ENCODE results near the gene TGFB2. TPM values are rescaled to one million over a fixed set of nuclear protein-coding genes. Genes with fewer than 3 reads are reported as not detected.

Gene TGFB2
- total RNA-seq, 4 donors from 2014 or later: 3.3 to 9.4 (median 6.8) TPM

DNA sequence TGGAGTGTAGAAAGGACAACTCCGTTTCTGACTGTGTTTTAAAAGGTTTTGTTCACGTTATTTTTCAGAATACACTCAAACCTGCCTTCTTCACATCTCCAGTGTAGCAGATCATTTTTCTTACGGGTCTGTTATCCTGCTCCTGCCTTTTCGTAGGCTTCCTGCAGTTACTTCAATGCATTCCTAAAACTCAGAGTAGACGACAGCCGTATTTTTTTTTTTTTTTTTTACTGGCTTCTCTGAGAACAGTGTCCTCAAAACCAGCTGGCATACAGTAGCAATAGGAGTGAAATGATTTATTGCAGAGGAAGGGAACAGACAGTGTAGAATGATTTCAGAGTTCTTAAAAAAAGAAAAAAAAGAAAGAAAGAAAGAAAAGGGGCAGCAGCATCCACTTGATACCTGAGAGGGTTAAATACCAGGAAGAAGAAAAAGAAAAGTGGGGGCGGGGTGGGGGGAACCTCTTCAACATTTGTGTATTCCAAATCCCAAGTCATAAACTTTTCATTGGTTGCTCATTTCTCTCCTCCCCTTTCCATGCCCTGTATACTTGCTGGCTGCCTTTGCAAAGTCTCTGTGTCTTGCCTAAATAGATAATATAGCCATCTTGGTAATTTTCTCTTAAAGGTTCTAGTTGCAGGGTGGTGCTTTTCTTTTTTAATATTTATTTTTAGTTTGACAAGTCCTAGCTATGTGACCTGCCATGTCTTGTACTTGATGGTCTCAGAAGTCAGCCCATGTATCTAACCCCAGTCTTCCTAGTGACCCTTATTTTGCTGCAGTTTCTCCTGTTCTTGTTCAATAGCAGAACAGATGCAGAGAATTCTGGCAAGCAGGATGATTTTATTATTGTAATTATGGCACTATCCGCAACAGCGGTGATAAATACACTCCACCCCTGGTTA lies 2.8 kb downstream of the TGFB2 start:
- TF ChIP-seq POLR2AphosphoS5 (IDR thresholded peaks at IDR 0.05) (no peak), EP300 (IDR thresholded peaks at IDR 0.05) (no peak), POLR2A (IDR thresholded peaks at IDR 0.05) (no peak)
- TF ChIP-seq, protein P1, sequence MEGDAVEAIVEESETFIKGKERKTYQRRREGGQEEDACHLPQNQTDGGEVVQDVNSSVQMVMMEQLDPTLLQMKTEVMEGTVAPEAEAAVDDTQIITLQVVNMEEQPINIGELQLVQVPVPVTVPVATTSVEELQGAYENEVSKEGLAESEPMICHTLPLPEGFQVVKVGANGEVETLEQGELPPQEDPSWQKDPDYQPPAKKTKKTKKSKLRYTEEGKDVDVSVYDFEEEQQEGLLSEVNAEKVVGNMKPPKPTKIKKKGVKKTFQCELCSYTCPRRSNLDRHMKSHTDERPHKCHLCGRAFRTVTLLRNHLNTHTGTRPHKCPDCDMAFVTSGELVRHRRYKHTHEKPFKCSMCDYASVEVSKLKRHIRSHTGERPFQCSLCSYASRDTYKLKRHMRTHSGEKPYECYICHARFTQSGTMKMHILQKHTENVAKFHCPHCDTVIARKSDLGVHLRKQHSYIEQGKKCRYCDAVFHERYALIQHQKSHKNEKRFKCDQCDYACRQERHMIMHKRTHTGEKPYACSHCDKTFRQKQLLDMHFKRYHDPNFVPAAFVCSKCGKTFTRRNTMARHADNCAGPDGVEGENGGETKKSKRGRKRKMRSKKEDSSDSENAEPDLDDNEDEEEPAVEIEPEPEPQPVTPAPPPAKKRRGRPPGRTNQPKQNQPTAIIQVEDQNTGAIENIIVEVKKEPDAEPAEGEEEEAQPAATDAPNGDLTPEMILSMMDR (IDR thresholded peaks at IDR 0.05): no peak
- H3K27me3 ChIP-seq: no peaks in the 10 kb centered on the region
- peak overlapping the region; percentile 55 to 77 for H3K4me3 ChIP-seq
- WGBS, 2 donors (ENCODE audit: low coverage in 1 of 2): 0 to 3% methylated on average over 9 of the region's 9 CpGs
- no peak for ATAC-seq
- H3K27ac ChIP-seq: peak overlapping the region; percentile 19 to 89 (median 84)
- no peaks in the 10 kb centered on the region for H3K36me3 ChIP-seq
- H3K4me1 ChIP-seq: peaks cover 3 to 60% (median 10%) of the 10 kb centered on the region in 3 donors
- no peaks in the 10 kb centered on the region for H3K9me3 ChIP-seq

DNA sequence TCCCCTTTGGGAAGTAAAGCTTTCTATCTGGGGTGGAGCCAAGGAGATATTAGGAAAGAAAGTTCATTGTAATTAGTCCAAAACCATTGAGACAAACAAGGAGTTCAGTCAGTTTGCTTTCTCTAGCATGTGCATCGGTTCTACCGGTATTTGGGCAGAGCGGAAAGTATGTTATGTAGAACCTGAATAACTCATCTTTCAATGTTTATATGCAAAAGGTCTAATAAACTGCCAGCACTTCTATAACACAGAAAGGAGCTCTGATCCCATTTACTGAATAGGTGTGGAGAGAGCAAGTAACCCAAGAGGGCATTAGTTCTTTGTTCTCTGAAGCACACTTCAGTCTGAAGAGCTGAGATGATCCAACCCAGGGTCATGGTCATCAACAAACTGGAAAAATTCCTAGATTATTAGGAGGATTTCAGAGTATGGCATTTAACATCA lies 3.5 kb downstream of the TGFB2 start:
- TF ChIP-seq POLR2AphosphoS5 (IDR thresholded peaks at IDR 0.05): peak; percentile 27
- TF ChIP-seq, protein P1 (IDR thresholded peaks at IDR 0.05): no peak
- Histone ChIP-seq H3K36me3 (no peaks in the 10 kb centered on the region), H3K4me3 (peak overlapping the region; percentile 10 to 77), H3K27ac (peak overlapping the region; percentile 19 to 87 (median 76)), H3K9me3 (no peaks in the 10 kb centered on the region), H3K4me1 (peaks cover 3 to 60% (median 10%) of the 10 kb centered on the region in 3 donors), H3K27me3 (no peaks in the 10 kb centered on the region)
- WGBS, 2 donors (ENCODE audit: low coverage in 1 of 2): 8 to 19% methylated on average over 3 of the region's 3 CpGs
- no peak for ATAC-seq

DNA sequence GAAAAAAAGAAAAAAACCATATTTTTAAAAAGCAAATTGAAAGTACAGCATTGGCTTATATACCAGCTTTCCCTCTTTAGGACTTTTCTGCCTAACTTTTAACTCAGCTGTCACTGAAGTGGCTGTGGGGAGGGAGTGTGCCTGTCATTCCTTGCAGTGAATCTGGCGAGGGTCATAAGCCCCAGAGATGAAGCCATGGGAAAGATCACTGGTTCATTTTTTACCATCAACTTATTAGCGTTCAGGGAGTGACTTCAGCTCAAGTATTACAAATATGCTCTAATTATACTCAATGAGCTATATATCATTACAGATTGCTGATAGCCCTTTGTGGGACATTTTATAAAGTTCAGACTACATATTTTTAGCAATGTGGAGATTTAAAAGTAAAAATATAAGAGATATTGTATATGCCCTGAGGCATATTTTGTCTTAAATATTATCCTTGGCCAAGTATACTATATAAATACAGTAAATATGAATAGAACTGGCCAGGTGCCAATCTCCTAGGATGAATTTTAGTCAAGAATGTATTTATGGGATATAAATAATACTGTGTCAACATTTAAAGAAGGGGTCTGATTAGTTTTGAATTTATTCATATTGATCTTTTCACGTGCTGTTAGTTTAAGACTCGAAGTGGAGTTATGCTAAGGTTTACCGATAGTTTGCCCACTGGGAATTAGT lies 4.4 kb downstream of the TGFB2 start:
- no peaks in the 10 kb centered on the region for H3K36me3 ChIP-seq
- ATAC-seq: no peak
- 34 to 40% methylated on average over 5 of the region's 5 CpGs for WGBS, 2 donors (ENCODE audit: low coverage in 1 of 2)
- H3K9me3 ChIP-seq: no peaks in the 10 kb centered on the region
- peaks cover 3 to 56% (median 10%) of the 10 kb centered on the region in 3 donors for H3K4me1 ChIP-seq
- TF ChIP-seq POLR2A (IDR thresholded peaks at IDR 0.05) (no peak), EP300 (IDR thresholded peaks at IDR 0.05) (no peak), POLR2AphosphoS5 (IDR thresholded peaks at IDR 0.05) (no peak)
- TF ChIP-seq, protein P1 (IDR thresholded peaks at IDR 0.05): no peak
- H3K27ac ChIP-seq: peak overlapping the region in 3 of 4 donors; percentile 74 to 87 (median 80)
- H3K4me3 ChIP-seq: peak overlapping the region in 1 of 2 donors; percentile 77
- no peaks in the 10 kb centered on the region for H3K27me3 ChIP-seq

DNA sequence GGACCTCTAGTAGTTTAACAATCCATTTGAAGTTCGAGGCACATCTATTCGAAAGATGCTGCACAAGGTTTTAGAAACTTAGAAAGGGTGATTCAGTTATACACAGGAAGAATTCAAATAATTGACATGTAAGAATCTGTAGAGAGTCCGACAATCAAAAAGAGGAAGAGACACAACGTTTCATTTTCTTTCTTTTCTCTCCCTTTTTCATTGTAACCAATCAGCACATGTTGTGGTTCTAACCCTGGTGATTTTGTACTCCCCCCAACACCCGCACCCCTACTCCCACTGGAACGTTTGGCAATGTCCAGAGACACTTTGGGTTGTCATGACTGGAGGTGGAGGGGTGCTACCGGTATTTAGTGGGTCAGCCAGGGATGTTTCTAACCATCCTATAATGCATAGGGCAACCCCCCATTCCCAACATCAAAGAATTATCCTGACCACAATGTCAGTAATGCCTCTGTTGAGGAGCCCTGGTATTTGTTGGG lies 4.9 kb downstream of the TGFB2 start:
- TF ChIP-seq EP300 (IDR thresholded peaks at IDR 0.05): no peak
- TF ChIP-seq POLR2AphosphoS5 (IDR thresholded peaks at IDR 0.05): no peak
- H3K4me1 ChIP-seq: peaks cover 3 to 52% (median 4%) of the 10 kb centered on the region in 3 donors
- no peaks in the 10 kb centered on the region for H3K36me3 ChIP-seq
- no peak for ATAC-seq
- H3K4me3 ChIP-seq: peak overlapping the region in 1 of 2 donors; percentile 77
- H3K9me3 ChIP-seq: no peaks in the 10 kb centered on the region
- no peaks in the 10 kb centered on the region for H3K27me3 ChIP-seq
- peak overlapping the region in 3 of 4 donors; percentile 74 to 87 (median 80) for H3K27ac ChIP-seq
- WGBS, 2 donors (ENCODE audit: low coverage in 1 of 2): 49 to 61% methylated on average over 7 of the region's 7 CpGs

DNA sequence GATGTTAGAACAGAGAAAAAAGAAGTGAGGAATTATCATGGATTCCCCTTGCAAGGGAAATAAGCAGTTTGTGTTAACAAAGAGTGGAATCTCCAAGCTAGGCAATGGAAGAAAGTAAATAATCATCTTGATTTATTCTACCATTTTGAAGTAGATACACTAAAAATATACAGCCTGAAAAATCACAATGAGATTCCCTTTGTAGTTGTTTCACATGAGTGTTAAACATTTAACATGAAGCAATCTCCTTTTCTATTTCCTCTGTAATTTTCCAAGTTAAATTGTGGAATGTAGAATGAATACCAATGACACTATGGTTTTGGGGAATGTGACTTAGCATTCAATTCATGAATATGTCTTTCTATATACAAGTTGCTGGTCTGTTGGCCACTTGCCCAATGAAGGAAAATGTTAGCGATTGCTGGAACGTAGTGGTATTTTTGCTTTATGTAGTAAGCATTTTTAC lies 5.7 kb downstream of the TGFB2 start:
- TF ChIP-seq, protein P1 (IDR thresholded peaks at IDR 0.05): no peak
- TF ChIP-seq EP300 (IDR thresholded peaks at IDR 0.05): no peak
- no peak for TF ChIP-seq POLR2A (IDR thresholded peaks at IDR 0.05)
- no peak for TF ChIP-seq POLR2AphosphoS5 (IDR thresholded peaks at IDR 0.05)
- H3K4me3 ChIP-seq: peak overlapping the region; percentile 10 to 35
- H3K27ac ChIP-seq: peak overlapping the region; percentile 34 to 87 (median 77)
- no peaks in the 10 kb centered on the region for H3K36me3 ChIP-seq
- peaks cover 3 to 52% (median 4%) of the 10 kb centered on the region in 3 donors for H3K4me1 ChIP-seq
- no peaks in the 10 kb centered on the region for H3K9me3 ChIP-seq
- 0 to 5% methylated on average over 2 of the region's 2 CpGs for WGBS, 2 donors (ENCODE audit: low coverage in 1 of 2)
- no peak for ATAC-seq
- no peaks in the 10 kb centered on the region for H3K27me3 ChIP-seq

All from gastroesophageal sphincter (tissue), 4 donors.